ENCODE measurements around the gene DRC7. TPM values are rescaled to one million over a fixed set of nuclear protein-coding genes. Genes with fewer than 3 reads are reported as not detected.

Gene DRC7
- total RNA-seq, 4 donors from 2014 or later = 0.22 to 7.1 TPM; not detected in 2

GRCh38 chr16:57724531-57724930 lies 29.9 kb downstream of the DRC7 start:
- Histone ChIP-seq H3K27me3 (no peaks in the 10 kb centered on the region), H3K27ac (no peak overlapping the region), H3K9me3 (no peaks in the 10 kb centered on the region), H3K4me3 (replicated peaks in 1 of 3) (no peak overlapping the region), H3K36me3 (no peaks in the 10 kb centered on the region), H3K4me1 (no peaks in the 10 kb centered on the region)
- intact Hi-C loops (cut with DNase I) = loop anchor here (10.0 kb wide), 1 partner anchor 150 kb away; no protein-coding TSS in a partner anchor
- DNase-seq = no peak
- TF ChIP-seq CTCF (IDR thresholded peaks at IDR 0.05) (no peak), POLR2A (IDR thresholded peaks at IDR 0.05) (no peak)
- WGBS, 2 donors = 82 to 86% methylated on average over 15 of the region's 15 CpGs

DNA sequence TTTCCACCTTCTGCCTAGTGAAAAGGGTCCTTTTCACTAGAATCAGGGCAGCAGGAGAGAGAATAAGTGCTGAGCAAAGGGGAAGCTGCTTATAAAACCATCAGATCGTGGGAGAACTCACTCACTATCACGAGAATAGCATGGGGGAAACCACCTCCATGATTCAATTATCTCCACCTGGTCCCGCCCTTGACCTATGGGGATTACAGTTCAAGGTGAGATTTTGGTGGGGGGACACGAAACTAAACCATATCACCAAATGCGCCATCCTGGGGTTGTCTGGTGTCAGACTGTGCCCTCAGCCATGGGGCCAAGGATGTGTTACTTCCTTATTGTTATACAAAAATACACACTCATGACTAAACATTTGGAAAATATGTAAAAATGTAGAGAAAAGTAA lies 30.5 kb downstream of the DRC7 start:
- intact Hi-C loops (cut with DNase I) = loop anchor here (10.0 kb wide), 1 partner anchor 150 kb away; no protein-coding TSS in a partner anchor
- H3K4me3 ChIP-seq (replicated peaks in 1 of 3) = no peak overlapping the region
- 78 to 82% methylated on average over 5 of the region's 5 CpGs for WGBS, 2 donors

GRCh38 chr16:57725554-57725953 lies 30.9 kb downstream of the DRC7 start:
- Histone ChIP-seq H3K27ac (no peak overlapping the region), H3K4me3 (replicated peaks in 1 of 3) (no peak overlapping the region), H3K4me1 (no peaks in the 10 kb centered on the region), H3K27me3 (no peaks in the 10 kb centered on the region), H3K36me3 (no peaks in the 10 kb centered on the region), H3K9me3 (no peaks in the 10 kb centered on the region)
- DNase-seq = no peak
- 68 to 77% methylated on average over 5 of the region's 5 CpGs for WGBS, 2 donors
- TF ChIP-seq POLR2A (IDR thresholded peaks at IDR 0.05) = no peak
- no peak for TF ChIP-seq CTCF (IDR thresholded peaks at IDR 0.05)
- intact Hi-C loops (cut with DNase I) = loop anchor here (10.0 kb wide), 1 partner anchor 151 kb away; no protein-coding TSS in a partner anchor

More for the DNA sequence above, 30.5 kb downstream of the DRC7 start:
- Histone ChIP-seq H3K36me3 (no peaks in the 10 kb centered on the region), H3K27ac (no peak overlapping the region), H3K4me1 (no peaks in the 10 kb centered on the region), H3K9me3 (no peaks in the 10 kb centered on the region), H3K27me3 (no peaks in the 10 kb centered on the region)
- TF ChIP-seq CTCF (IDR thresholded peaks at IDR 0.05) (no peak), POLR2A (IDR thresholded peaks at IDR 0.05) (no peak)
- no peak for DNase-seq

GRCh38 chr16:57725976-57726375 lies 31.4 kb downstream of the DRC7 start:
- Histone ChIP-seq H3K36me3 (no peaks in the 10 kb centered on the region), H3K4me1 (no peaks in the 10 kb centered on the region), H3K27ac (no peak overlapping the region), H3K27me3 (no peaks in the 10 kb centered on the region), H3K4me3 (replicated peaks in 1 of 3) (no peak overlapping the region), H3K9me3 (no peaks in the 10 kb centered on the region)
- TF ChIP-seq CTCF (IDR thresholded peaks at IDR 0.05) = no peak
- no peak for TF ChIP-seq POLR2A (IDR thresholded peaks at IDR 0.05)
- no peak for DNase-seq
- 89 to 91% methylated on average over 30 of the region's 30 CpGs for WGBS, 2 donors
- intact Hi-C loops (cut with DNase I) = loop anchor here (10.0 kb wide), 1 partner anchor 151 kb away; no protein-coding TSS in a partner anchor

GRCh38 chr16:57726433-57726947 lies 31.9 kb downstream of the DRC7 start:
- TF ChIP-seq CTCF (IDR thresholded peaks at IDR 0.05) = no peak
- no peak for TF ChIP-seq POLR2A (IDR thresholded peaks at IDR 0.05)
- H3K36me3 ChIP-seq = no peaks in the 10 kb centered on the region
- no peaks in the 10 kb centered on the region for H3K9me3 ChIP-seq
- H3K27me3 ChIP-seq = no peaks in the 10 kb centered on the region
- 80 to 87% methylated on average over 7 of the region's 7 CpGs for WGBS, 2 donors
- DNase-seq = no peak
- no peaks in the 10 kb centered on the region for H3K4me1 ChIP-seq
- H3K27ac ChIP-seq = no peak overlapping the region
- no peak overlapping the region for H3K4me3 ChIP-seq (replicated peaks in 1 of 3)
- intact Hi-C loops (cut with DNase I) = loop anchor here (10.0 kb wide), 1 partner anchor 152 kb away; no protein-coding TSS in a partner anchor

Data from thyroid gland (tissue), 4 donors.